Activated CD8-positive, alpha-beta memory T cell treated with anti-CD3 and anti-CD28 coated beads for 48 hours (primary cell): ENCODE measurements around the gene ABHD13.

Source experiments
- DNase-seq, 3 experiments: peaks; one replicate each; pipeline ENCODE4 v3.0.0-alpha.2; 2020; ENCODE audit warnings: low read depth in 2 of 3, low spot score in 2 of 3

The ABHD13 gene

GRCh38 chr13:108283110-108283509 is 64.9 kb downstream of the ABHD13 start:
- DNase-seq, result no peak
